ENCODE results near the gene TRIM44.
"Not testable (repeated sequence)": the region's sequence is repeated elsewhere in the genome, so short reads cannot be mapped to it uniquely, and the experiment has no call there.

TRIM44 gene

DNA sequence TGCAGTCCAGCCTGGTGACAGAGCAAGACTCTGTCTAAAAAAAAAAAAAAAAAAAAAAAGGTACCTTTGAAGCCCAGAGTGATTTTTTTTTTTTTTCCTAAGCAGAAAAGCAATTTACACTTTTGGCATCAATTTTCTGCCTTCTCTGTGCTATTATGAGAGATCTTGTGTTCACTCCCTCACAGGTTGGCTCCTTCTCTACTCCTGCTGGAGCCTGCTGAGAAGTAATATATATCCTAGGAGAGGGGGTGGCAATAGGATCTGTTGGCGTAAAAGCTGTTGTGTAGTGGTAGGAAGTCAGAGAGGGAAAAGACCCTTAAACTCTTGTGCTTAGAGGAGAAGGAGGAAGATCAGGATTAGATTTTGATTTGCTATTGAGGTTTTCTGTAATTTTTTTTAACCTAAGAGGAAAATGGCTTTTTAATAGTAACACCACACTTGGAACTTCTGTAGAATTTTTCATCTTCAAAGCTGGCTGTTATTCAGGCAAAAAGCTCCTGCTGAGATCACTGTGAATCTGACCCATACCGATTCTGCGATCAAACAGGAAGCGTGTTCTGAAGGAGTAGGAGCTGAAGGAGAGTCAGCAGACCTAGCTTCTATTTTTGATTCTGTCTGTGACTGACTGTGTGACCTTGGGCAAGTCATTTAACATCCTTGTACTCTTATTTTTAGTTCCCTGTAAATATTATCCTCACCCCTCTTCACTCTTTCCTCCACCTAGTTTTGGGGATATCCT lies 77.7 kb downstream of the TRIM44 start:
- no peaks in the 10 kb centered on the region for H3K27me3 ChIP-seq (ENCODE audit: insufficient read depth, low read length)
- no peaks in the 10 kb centered on the region for H3K4me1 ChIP-seq (ENCODE audit: insufficient read depth, low read length)
- no peak overlapping the region for H3K27ac ChIP-seq (ENCODE audit: low read depth, low read length)
- H3K9ac ChIP-seq (ENCODE audit: low read depth, low read length): no peak overlapping the region
- 96% methylated on average over 4 of the region's 4 CpGs for WGBS
- H3K4me3 ChIP-seq (ENCODE audit: low read length): no peak overlapping the region
- peaks cover 11% of the 10 kb centered on the region; the same call in 1 of the 2 replicates for H3K36me3 ChIP-seq (ENCODE audit: insufficient read depth, low read length)
- H3K9me3 ChIP-seq (ENCODE audit: insufficient read depth, low read depth, low read length): no peaks in the 10 kb centered on the region

DNA sequence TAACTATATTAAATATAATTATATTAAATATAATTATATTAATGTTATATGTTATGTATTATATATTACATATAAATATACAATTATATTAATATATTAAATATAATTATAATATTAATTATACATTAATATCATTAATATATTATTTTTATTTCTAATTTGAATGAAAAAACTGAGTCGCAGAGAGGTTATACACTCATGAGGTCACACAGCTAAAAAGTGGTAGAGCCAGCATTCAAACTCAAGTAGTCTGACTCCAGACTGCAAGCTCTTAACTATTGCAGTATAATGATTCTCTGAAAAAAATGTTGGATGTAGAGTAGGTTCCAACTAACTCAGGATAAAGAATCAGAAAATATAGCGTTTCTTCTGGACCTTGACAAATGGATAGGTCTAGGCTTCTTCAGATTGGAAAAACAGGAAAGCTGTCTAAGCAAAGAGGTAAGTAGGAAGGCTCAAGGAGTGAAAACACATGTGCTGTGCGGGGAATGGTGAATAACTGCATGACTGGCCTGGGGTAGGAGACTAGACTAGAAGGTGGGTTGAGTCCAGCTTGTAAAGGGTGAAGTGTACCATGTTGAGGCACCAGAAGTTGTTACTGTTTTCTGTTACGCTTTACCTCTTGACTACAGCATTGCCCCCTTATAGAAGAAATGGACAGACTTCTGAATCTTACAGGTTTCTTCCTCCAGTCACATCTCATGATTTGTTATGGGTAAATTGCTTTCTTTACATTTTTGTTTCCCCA lies 80.3 kb downstream of the TRIM44 start:
- Histone ChIP-seq H3K9me3 (ENCODE audit: insufficient read depth, low read depth, low read length) (no peaks in the 10 kb centered on the region), H3K9ac (ENCODE audit: low read depth, low read length) (no peak overlapping the region), H3K4me3 (ENCODE audit: low read length) (no peak overlapping the region), H3K27ac (ENCODE audit: low read depth, low read length) (no peak overlapping the region), H3K27me3 (ENCODE audit: insufficient read depth, low read length) (no peaks in the 10 kb centered on the region), H3K36me3 (ENCODE audit: insufficient read depth, low read length) (no peaks in the 10 kb centered on the region), H3K4me1 (ENCODE audit: insufficient read depth, low read length) (no peaks in the 10 kb centered on the region)
- WGBS: 96% methylated on average over 4 of the region's 4 CpGs

DNA sequence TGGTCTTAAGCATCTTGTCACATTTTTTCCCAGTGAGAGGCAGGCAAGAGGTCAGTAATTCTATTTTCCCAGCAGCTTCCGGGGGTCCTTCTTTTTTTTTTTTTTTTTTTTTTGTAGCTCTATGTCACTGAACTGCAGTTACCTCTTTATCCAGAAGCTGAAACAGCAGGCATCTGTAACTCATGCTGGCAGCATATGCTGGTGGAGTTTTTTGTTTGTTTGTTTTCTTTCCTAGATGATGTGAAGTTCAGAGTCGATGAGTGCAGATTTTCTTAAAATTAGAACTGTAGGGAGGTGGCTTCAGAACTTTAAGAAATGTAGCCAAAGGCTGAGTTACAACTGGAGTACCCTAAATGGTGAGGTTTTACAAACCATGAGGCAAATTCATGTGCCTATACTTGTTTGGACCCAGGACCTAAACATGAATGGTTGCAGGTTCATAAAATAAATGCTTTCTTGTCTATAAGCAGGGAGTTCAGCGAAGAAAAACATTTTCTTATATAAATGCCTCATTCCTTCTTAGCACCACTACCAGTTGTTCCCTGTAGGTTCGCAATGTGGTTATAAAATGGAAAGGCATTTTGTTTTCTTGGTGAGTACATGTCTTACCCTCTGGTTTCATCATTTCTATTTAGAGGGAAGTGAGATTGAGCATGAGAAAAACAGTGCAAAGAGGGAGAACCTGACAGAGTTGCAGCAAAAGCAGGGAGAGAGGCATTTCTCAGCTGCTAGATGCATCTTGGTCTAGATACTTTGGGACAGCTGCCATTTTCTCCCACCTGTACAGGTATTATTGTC lies 84.0 kb downstream of the TRIM44 start:
- Histone ChIP-seq H3K27me3 (ENCODE audit: insufficient read depth, low read length) (no peaks in the 10 kb centered on the region), H3K27ac (ENCODE audit: low read depth, low read length) (no peak overlapping the region), H3K4me3 (ENCODE audit: low read length) (no peak overlapping the region), H3K9ac (ENCODE audit: low read depth, low read length) (no peak overlapping the region), H3K9me3 (ENCODE audit: insufficient read depth, low read depth, low read length) (no peaks in the 10 kb centered on the region), H3K36me3 (ENCODE audit: insufficient read depth, low read length) (no peaks in the 10 kb centered on the region), H3K4me1 (ENCODE audit: insufficient read depth, low read length) (no peaks in the 10 kb centered on the region)
- 92% methylated on average over 4 of the region's 4 CpGs for WGBS

DNA sequence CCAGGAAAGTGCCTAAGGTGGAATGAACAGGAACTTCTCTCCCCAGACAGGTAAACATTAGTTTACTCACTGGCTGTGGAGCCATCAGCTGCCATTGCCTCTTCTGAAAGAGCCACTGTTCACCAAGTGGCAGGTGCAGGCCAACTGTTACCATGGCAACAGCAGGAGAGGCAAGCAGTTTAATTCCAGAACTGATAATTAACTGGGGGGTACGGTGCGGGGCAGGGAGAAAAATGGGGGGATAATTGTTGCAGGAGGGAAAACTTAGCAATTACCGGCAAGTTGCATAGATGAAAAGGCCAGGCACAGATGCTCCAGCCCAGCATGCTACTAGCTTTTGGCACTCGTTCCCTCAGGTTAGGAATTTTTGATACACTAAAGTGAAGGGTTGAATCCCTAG lies 85.1 kb downstream of the TRIM44 start:
- Histone ChIP-seq H3K9me3 (ENCODE audit: insufficient read depth, low read depth, low read length) (no peaks in the 10 kb centered on the region), H3K27me3 (ENCODE audit: insufficient read depth, low read length) (no peaks in the 10 kb centered on the region), H3K36me3 (ENCODE audit: insufficient read depth, low read length) (no peaks in the 10 kb centered on the region), H3K9ac (ENCODE audit: low read depth, low read length) (no peak overlapping the region), H3K4me3 (ENCODE audit: low read length) (no peak overlapping the region), H3K4me1 (ENCODE audit: insufficient read depth, low read length) (peaks cover 9% of the 10 kb centered on the region; the same call in 1 of the 2 replicates), H3K27ac (ENCODE audit: low read depth, low read length) (no peak overlapping the region)
- WGBS: 97% methylated on average over 4 of the region's 4 CpGs

DNA sequence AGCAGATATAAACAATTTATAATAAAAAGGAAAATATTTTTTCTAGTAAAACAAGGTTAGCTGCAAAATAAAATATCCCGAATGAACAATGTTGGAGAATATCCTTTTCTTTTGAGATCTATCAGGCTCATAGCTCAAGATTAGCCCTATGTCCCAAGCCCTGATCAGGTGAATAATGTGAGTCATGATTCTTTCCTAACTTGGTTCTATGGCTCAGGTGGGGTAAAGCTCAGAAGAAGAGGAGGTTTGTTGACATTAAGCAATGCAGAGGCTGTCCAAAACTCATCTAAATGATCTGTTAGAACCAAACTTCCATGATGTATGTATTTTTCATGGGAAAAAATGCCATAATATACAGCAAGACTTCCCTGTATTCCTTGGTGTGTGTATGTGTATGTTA lies 86.1 kb downstream of the TRIM44 start:
- H3K9me3 ChIP-seq (ENCODE audit: insufficient read depth, low read depth, low read length): no peaks in the 10 kb centered on the region

DNA sequence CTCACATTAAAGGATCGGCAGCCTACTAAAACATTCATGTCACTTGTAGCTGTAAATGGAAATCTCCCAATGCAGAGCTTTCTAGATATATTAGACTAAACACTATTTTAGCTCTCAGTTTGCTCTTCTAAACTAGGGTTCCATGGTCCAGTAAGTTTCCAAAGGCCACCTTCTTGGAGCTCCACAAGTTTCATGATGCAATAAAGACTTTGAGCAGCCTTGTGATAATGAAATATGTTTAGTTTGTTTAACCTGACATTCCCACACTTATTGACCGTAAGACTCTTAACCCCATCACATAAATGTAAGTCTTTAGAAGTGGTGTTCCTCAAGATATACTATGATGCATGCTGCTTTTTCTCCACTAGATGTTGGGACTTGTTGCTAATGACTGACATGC lies 87.7 kb downstream of the TRIM44 start:
- WGBS: 95% methylated on average over 1 of the region's 2 CpGs
- Histone ChIP-seq H3K27me3 (ENCODE audit: insufficient read depth, low read length) (no peaks in the 10 kb centered on the region), H3K4me3 (ENCODE audit: low read length) (no peak overlapping the region), H3K27ac (ENCODE audit: low read depth, low read length) (no peak overlapping the region), H3K36me3 (ENCODE audit: insufficient read depth, low read length) (no peaks in the 10 kb centered on the region), H3K9ac (ENCODE audit: low read depth, low read length) (no peak overlapping the region), H3K4me1 (ENCODE audit: insufficient read depth, low read length) (peaks cover 11% of the 10 kb centered on the region; the same call in 1 of the 2 replicates), H3K9me3 (ENCODE audit: insufficient read depth, low read depth, low read length) (no peaks in the 10 kb centered on the region)

More for the DNA sequence above, 86.1 kb downstream of the TRIM44 start:
- Histone ChIP-seq H3K4me1 (ENCODE audit: insufficient read depth, low read length) (peaks cover 11% of the 10 kb centered on the region; the same call in 1 of the 2 replicates), H3K27ac (ENCODE audit: low read depth, low read length) (no peak overlapping the region), H3K36me3 (ENCODE audit: insufficient read depth, low read length) (no peaks in the 10 kb centered on the region), H3K4me3 (ENCODE audit: low read length) (no peak overlapping the region), H3K9ac (ENCODE audit: low read depth, low read length) (no peak overlapping the region), H3K27me3 (ENCODE audit: insufficient read depth, low read length) (no peaks in the 10 kb centered on the region)
- 100% methylated on average over 1 of the region's 1 CpG for WGBS

DNA sequence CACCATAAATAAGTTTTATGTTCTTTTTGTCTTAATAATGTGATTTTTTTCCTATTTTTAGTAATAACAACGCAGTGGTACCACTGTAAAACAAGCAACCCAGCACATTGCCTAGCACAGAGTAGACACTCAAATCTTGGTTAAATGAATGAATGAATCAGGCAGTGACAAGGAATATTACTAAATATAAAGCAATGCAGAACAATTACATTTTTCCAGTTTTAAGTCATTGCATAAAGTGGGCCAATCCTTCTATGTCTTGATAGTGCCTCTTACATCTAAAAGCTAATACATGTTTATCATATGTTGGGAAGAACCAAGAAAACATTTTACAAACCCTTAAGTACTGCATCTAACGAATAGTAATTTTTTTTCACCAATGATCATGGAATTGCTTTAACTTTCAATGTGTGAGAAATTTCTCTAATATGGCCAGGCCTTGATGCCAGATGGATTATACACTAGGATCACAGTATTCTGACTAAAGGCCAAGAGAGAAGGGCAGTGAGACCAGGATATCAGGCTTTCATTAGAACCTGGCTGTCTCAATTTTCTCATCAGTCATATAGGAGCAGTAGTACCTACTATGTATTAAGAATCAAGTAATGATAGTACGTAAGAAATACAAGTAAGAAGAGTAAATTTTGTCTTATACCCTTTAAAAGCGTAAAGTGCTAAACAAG lies 88.5 kb downstream of the TRIM44 start:
- H3K27ac ChIP-seq (ENCODE audit: low read depth, low read length): no peak overlapping the region
- no peaks in the 10 kb centered on the region for H3K36me3 ChIP-seq (ENCODE audit: insufficient read depth, low read length)
- no peak overlapping the region for H3K4me3 ChIP-seq (ENCODE audit: low read length)
- H3K9ac ChIP-seq (ENCODE audit: low read depth, low read length): no peak overlapping the region
- WGBS: 97% methylated on average over 3 of the region's 4 CpGs
- H3K4me1 ChIP-seq (ENCODE audit: insufficient read depth, low read length): peaks cover 11% of the 10 kb centered on the region; the same call in 1 of the 2 replicates
- H3K27me3 ChIP-seq (ENCODE audit: insufficient read depth, low read length): no peaks in the 10 kb centered on the region
- H3K9me3 ChIP-seq (ENCODE audit: insufficient read depth, low read depth, low read length): no peaks in the 10 kb centered on the region

DNA sequence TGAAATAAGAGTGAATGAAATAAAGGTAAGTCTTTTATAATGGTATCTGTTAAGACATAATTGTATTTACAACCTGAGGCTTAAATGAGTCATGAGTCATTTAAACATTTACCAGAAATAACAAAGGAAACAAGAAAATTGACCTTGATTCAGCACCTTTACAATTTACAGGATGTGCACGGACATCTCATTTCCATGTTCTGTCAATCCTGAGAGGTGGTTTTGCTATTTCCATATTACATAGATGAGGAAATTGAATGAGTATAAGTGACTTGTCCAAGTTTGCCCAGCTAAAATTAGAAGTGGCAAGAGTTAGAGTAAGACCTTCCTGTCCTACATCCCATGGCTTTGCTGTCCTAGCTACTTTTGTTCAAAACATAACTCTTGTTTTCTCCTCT lies 89.1 kb downstream of the TRIM44 start:
- no peaks in the 10 kb centered on the region for H3K9me3 ChIP-seq (ENCODE audit: insufficient read depth, low read depth, low read length)
- H3K36me3 ChIP-seq (ENCODE audit: insufficient read depth, low read length): no peaks in the 10 kb centered on the region
- peaks cover 11% of the 10 kb centered on the region; the same call in 1 of the 2 replicates for H3K4me1 ChIP-seq (ENCODE audit: insufficient read depth, low read length)
- 100% methylated on average over 1 of the region's 1 CpG for WGBS
- H3K4me3 ChIP-seq (ENCODE audit: low read length): no peak overlapping the region
- H3K9ac ChIP-seq (ENCODE audit: low read depth, low read length): no peak overlapping the region
- H3K27ac ChIP-seq (ENCODE audit: low read depth, low read length): no peak overlapping the region
- no peaks in the 10 kb centered on the region for H3K27me3 ChIP-seq (ENCODE audit: insufficient read depth, low read length)

DNA sequence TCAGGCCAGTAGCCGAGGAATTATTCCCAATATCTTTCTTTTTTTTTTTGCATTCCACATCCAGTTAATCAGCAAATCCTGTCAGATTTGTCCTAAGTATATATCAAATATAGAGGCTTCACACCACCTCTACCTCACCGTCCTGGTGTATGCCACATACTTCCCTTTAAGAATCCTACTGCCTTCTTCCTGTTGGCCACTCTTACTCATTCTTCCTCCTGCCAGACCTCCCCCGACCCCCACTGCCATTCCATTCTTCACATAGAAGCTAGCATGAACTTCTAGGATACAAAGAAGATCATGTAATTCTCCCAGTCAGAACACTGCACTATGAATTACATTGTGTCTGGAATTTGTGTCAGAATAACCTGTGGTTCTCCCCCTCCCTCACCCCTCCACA lies 89.5 kb downstream of the TRIM44 start:
- no peaks in the 10 kb centered on the region for H3K9me3 ChIP-seq (ENCODE audit: insufficient read depth, low read depth, low read length)
- peaks cover 11% of the 10 kb centered on the region; the same call in 1 of the 2 replicates for H3K4me1 ChIP-seq (ENCODE audit: insufficient read depth, low read length)
- H3K9ac ChIP-seq (ENCODE audit: low read depth, low read length): no peak overlapping the region
- H3K4me3 ChIP-seq (ENCODE audit: low read length): no peak overlapping the region
- H3K27ac ChIP-seq (ENCODE audit: low read depth, low read length): no peak overlapping the region
- H3K27me3 ChIP-seq (ENCODE audit: insufficient read depth, low read length): no peaks in the 10 kb centered on the region
- no peaks in the 10 kb centered on the region for H3K36me3 ChIP-seq (ENCODE audit: insufficient read depth, low read length)
- 72% methylated on average over 3 of the region's 3 CpGs for WGBS

DNA sequence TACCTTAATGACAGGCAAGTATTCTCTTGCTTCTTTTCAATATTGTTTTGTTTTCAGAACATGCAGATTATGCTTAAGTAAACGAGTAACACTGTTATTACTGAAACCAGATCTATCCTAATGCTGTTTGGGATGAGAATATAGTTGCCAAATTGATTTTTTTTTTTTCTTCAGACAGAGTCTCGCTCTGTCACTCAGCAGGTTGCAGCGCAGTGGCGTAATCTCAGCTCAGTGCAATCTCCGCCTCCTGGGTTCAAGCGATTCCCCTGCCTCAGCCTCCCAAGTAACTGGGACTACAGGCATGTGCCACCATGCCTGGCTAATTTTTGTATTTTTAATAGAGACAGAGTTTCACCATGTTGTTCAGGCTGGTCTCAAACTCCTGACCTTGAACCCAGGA lies 91.0 kb downstream of the TRIM44 start:
- H3K27me3 ChIP-seq (ENCODE audit: insufficient read depth, low read length): not testable (repeated sequence)
- WGBS: 96% methylated on average over 6 of the region's 6 CpGs
- H3K4me1 ChIP-seq (ENCODE audit: insufficient read depth, low read length): peaks cover 11% of the 10 kb centered on the region; the same call in 1 of the 2 replicates

More for the DNA sequence above, 91.0 kb downstream of the TRIM44 start:
- not testable (repeated sequence) for H3K9me3 ChIP-seq (ENCODE audit: insufficient read depth, low read depth, low read length); H3K4me3 ChIP-seq (ENCODE audit: low read length); H3K9ac ChIP-seq (ENCODE audit: low read depth, low read length); H3K36me3 ChIP-seq (ENCODE audit: insufficient read depth, low read length); H3K27ac ChIP-seq (ENCODE audit: low read depth, low read length)

Measured in HUES64 (cell line).